ENCODE data around the gene PYDC2. TPM values are rescaled to one million over a fixed set of nuclear protein-coding genes. Genes with fewer than 3 reads are reported as not detected.

Gene PYDC2
- total and polyA plus RNA-seq, 2 of the 8 experiments (the other 6 are each of a cell fraction or from before 2014, with no cell fraction given): not detected

- TF ChIP-seq CHD7 (IDR thresholded peaks at IDR 0.05; ENCODE audit: insufficient replicate concordance, low read length) (no peak), RAD21 (IDR thresholded peaks at IDR 0.05 in 1 of 2, conservative IDR thresholded peaks at IDR 0.05 in 1 of 2; ENCODE audit: low read depth in 2 of 2, low read length in 2 of 2) (no peak)
Observed at GRCh38 chr3:191492601-191493000, 31.6 kb downstream of the PYDC2 start (continued).

Measured in H1 (cell line).